Panc1 (cell line): Measurements from ENCODE around the gene NPR1. TPM values are rescaled to one million over a fixed set of nuclear protein-coding genes. Genes with fewer than 3 reads are reported as not detected.

ENCODE experiments used
- ATAC-seq: fragments of 200-7000 bp; cut with Tn5 transposase; 2 replicates; pipeline ENCODE4 v1.9.1; 2020; ENCODE audit warnings: mild to moderate bottlenecking, moderate library complexity
- BruUV-seq: library from RNA; stranded (reverse); fragments of 400-500 nt; replicated peaks from 2 replicates; lab custom pipeline; 2021; lab: Mats Ljungman, UMichigan
- CTCF ChIA-PET: fragments of 300-600 bp; sonication (Branson Sonifier 250); formaldehyde crosslinking; loops from one replicate; lab custom pipeline; 2022; ENCODE audit warnings: antibody characterized with exemption; lab: Charles Lee
- POLR2A ChIA-PET: fragments of 300-600 bp; sonication (Branson Sonifier 250); formaldehyde crosslinking; loops from one replicate; lab custom pipeline; 2022; ENCODE audit warnings: antibody characterized with exemption; lab: Charles Lee
- DNase-seq: peaks from one replicate; pipeline ENCODE4 v3.0.0-alpha.2; 2010; ENCODE audit warnings: low read depth, low spot score
- H3K27ac ChIP-seq: 2 replicates; pipeline ENCODE4 v1.5.1; 2011; ENCODE audit warnings: mild to moderate bottlenecking, low read length, inconsistent platforms
- H3K27me3 ChIP-seq: fragments of 200-500 bp; sonication (Bioruptor generic); 2 replicates; pipeline ENCODE4 v1.6.0; 2014; ENCODE audit warnings: low read length, inconsistent platforms; ENCODE audit not compliant: control insufficient read depth, insufficient read depth
- H3K36me3 ChIP-seq: fragments of 200-500 bp; sonication (Bioruptor generic); 2 replicates; pipeline ENCODE4 v1.5.1; 2014; ENCODE audit warnings: inconsistent platforms, mild to moderate bottlenecking, low read length, moderate library complexity; ENCODE audit not compliant: control insufficient read depth, insufficient read depth
- H3K4me1 ChIP-seq: 2 replicates; pipeline ENCODE4 v1.5.1; 2011; ENCODE audit warnings: inconsistent platforms, mild to moderate bottlenecking, low read length, moderate library complexity; ENCODE audit not compliant: control insufficient read depth, insufficient read depth
- H3K4me3 ChIP-seq, 2 experiments: 2 replicates each; pipeline ENCODE4 v1.5.1; 2011 to 2012; ENCODE audit warnings: low read depth in 2 of 2, low read length in 2 of 2, mild to moderate bottlenecking in 2 of 2, inconsistent platforms in 1 of 2, moderate library complexity in 1 of 2
- H3K9me3 ChIP-seq: fragments of 200-500 bp; sonication (Bioruptor generic); 2 replicates; pipeline ENCODE4 v1.5.1; 2014; ENCODE audit warnings: low read depth, mild to moderate bottlenecking, inconsistent platforms, low read length, moderate library complexity; ENCODE audit not compliant: control insufficient read depth, insufficient read depth
- POLR2AphosphoS5 ChIP-seq: IDR thresholded peaks from 2 replicates; pipeline ENCODE4 v1.6.1; 2012; ENCODE audit warnings: mild to moderate bottlenecking, low read depth, low read length, moderate library complexity
- SIN3A ChIP-seq: IDR thresholded peaks from 2 replicates; pipeline ENCODE4 v1.6.1; 2012; ENCODE audit warnings: low read depth, mild to moderate bottlenecking, low read length, moderate library complexity, borderline replicate concordance; ENCODE audit not compliant: insufficient read depth
- TCF7L2 ChIP-seq: IDR thresholded peaks from 2 replicates; pipeline ENCODE4 v1.6.1; 2011; ENCODE audit warnings: mild to moderate bottlenecking, low read depth, low read length, inconsistent platforms
- in situ Hi-C: cut with HindIII; loops from 2 replicates; pipeline ENCODE4 v1.10.0; 2016; ENCODE audit warnings: low sequenced_read_pairs, low pct_unique_long_range_greater_than_20kb
- intact Hi-C: fragments of 100-400 bp; cut with micrococcal nuclease; formaldehyde crosslinking; loops from one replicate; pipeline ENCODE4 v1.10.0; 2022; ENCODE audit not compliant: unreplicated experiment
- total RNA-seq: library from RNA; stranded (reverse); gene quantifications from one replicate; pipeline ENCODE4 v1.2.1, GENCODE V29; 2021; ENCODE audit not compliant: unreplicated experiment
- TF ChIP-seq, protein P1 (sequence below), 2 experiments: IDR thresholded peaks; 2 replicates each; pipeline ENCODE4 v1.6.1; 2011 to 2012; ENCODE audit warnings: low read depth in 2 of 2, control low read depth in 1 of 2, low read length in 1 of 2, mild to moderate bottlenecking in 1 of 2, moderate library complexity in 1 of 2; ENCODE audit not compliant: insufficient read depth in 1 of 2
- TF ChIP-seq, protein P2 (sequence below): fragments of 450-650 bp; IDR thresholded peaks from 2 replicates; pipeline ENCODE4 v1.5.1; 2017; ENCODE audit warnings: mild to moderate bottlenecking

The NPR1 gene
- total RNA-seq, 1 experiment from 2014 or later, result 0.36 TPM

DNA sequence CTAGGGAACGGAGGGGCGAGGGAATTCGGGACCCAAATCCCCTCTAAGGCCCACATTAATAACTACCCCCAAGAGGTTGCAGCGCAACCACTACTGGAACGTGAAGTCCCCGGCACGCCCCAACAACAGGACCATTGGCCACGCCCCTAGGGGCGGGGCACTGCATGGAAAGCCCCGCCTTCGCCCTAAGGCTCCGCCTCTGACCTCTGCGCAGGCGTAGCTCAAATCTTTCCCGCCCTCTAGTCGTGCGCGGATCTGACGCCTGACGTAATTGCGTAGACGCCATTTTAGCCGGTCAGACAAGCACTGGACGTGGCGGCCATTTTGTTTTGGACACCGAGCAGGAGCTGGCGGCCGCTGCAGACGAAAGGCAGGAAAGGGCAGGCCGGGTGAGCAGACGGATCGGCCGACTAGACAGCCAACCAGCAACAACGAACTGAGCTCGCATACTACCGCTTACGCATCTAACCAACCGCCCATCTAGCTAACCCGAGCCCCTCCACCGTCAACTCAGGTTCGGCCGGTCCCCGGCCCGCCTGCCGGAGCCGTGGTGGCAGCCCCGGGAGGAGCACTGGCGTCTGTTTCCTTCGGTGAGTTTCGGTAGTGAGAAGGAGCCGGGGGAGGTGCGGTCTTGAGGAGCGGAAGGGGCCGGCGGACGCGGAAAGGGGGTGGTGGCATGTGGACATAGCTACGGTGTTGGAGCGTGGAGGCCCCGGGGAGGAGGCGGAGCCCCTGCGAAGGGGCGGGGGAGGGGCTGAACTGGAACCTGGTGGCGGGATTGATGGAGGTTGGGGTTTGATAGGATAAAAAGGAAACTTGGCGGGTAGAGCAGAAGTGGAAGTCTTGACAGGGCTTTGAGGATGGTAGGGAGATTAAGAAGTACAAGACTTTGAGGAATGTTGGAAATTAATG is 44.5 kb upstream of the NPR1 start, which contains the start of gene CHTOP:
Gene CHTOP (plus strand): TSS at position 313 of the 912 bp plus-strand sequence. CDS start 2,523 bp downstream, outside the sequence.
- in situ Hi-C loops, result no loop called here
- BruUV-seq, result TSS peak; percentile 83
- ChIA-PET CTCF (interaction anchor here (0.6 to 1.6 kb wide), 6 partner anchors 21 to 123 kb away, joined by 4 to 7 read pairs (median 5); partner anchors contain the start of gene S100A16), POLR2A (interaction anchor here (0.6 to 1.6 kb wide), 13 partner anchors 9 to 119 kb away, joined by 3 to 6 read pairs (median 3); partner anchors contain the start of gene S100A14)
- intact Hi-C loops, result no loop called here
- peaks cover 17% of the 10 kb centered on the region for H3K4me1 ChIP-seq
- peaks cover 21% of the 10 kb centered on the region for H3K36me3 ChIP-seq
- ATAC-seq (peak; percentile 95), DNase-seq (peak; percentile 97)
- H3K9me3 ChIP-seq, result no peaks in the 10 kb centered on the region
- peak; percentile 89 for TF ChIP-seq POLR2AphosphoS5
- TF ChIP-seq, protein P1, sequence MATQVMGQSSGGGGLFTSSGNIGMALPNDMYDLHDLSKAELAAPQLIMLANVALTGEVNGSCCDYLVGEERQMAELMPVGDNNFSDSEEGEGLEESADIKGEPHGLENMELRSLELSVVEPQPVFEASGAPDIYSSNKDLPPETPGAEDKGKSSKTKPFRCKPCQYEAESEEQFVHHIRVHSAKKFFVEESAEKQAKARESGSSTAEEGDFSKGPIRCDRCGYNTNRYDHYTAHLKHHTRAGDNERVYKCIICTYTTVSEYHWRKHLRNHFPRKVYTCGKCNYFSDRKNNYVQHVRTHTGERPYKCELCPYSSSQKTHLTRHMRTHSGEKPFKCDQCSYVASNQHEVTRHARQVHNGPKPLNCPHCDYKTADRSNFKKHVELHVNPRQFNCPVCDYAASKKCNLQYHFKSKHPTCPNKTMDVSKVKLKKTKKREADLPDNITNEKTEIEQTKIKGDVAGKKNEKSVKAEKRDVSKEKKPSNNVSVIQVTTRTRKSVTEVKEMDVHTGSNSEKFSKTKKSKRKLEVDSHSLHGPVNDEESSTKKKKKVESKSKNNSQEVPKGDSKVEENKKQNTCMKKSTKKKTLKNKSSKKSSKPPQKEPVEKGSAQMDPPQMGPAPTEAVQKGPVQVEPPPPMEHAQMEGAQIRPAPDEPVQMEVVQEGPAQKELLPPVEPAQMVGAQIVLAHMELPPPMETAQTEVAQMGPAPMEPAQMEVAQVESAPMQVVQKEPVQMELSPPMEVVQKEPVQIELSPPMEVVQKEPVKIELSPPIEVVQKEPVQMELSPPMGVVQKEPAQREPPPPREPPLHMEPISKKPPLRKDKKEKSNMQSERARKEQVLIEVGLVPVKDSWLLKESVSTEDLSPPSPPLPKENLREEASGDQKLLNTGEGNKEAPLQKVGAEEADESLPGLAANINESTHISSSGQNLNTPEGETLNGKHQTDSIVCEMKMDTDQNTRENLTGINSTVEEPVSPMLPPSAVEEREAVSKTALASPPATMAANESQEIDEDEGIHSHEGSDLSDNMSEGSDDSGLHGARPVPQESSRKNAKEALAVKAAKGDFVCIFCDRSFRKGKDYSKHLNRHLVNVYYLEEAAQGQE (IDR thresholded peaks at IDR 0.05; ENCODE audit: insufficient read depth in 1 of 2, low read depth in 2 of 2, low read length in 1 of 2), result no peak
- no peak; the same call in 1 of the 2 replicates for TF ChIP-seq TCF7L2
- peak; percentile 32; the same call in 1 of the 2 replicates for TF ChIP-seq SIN3A
- TF ChIP-seq, protein P2, sequence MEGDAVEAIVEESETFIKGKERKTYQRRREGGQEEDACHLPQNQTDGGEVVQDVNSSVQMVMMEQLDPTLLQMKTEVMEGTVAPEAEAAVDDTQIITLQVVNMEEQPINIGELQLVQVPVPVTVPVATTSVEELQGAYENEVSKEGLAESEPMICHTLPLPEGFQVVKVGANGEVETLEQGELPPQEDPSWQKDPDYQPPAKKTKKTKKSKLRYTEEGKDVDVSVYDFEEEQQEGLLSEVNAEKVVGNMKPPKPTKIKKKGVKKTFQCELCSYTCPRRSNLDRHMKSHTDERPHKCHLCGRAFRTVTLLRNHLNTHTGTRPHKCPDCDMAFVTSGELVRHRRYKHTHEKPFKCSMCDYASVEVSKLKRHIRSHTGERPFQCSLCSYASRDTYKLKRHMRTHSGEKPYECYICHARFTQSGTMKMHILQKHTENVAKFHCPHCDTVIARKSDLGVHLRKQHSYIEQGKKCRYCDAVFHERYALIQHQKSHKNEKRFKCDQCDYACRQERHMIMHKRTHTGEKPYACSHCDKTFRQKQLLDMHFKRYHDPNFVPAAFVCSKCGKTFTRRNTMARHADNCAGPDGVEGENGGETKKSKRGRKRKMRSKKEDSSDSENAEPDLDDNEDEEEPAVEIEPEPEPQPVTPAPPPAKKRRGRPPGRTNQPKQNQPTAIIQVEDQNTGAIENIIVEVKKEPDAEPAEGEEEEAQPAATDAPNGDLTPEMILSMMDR, result no peak
- H3K27ac ChIP-seq, result peak within 1 kb of the TSS; percentile 92
- H3K4me3 ChIP-seq, result peak within 1 kb of the TSS; percentile 75 to 93
- no peaks in the 10 kb centered on the region for H3K27me3 ChIP-seq

DNA sequence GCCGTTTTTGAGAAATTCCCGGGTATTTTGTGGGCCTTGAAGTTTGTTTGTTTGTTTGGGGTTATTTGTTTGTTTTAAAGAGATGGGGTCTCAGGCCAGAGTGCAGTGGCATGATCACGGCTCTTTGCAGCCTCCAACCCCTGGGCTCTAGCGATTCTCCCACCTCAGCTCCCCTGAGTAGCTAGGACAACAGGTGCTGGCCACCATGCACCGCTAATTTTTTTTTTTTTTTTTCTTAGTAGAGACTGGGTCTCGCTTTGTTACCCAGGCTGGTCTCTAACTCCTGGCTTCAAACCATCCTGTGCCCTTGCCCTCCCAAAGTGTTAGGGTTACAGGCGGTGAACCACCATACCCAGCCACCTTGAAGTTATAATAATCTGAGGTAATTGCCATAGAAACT is 42.6 kb upstream of the NPR1 start:
- no peaks in the 10 kb centered on the region for H3K27me3 ChIP-seq
- intact Hi-C loops (no loop called here), in situ Hi-C loops (no loop called here)
- ChIA-PET CTCF (no interaction called here), POLR2A (no interaction called here)
- no TSS peak for BruUV-seq
- H3K27ac ChIP-seq, result peak overlapping the region; percentile 92
- peak overlapping the region; percentile 75 to 93 for H3K4me3 ChIP-seq
- peaks cover 15% of the 10 kb centered on the region for H3K4me1 ChIP-seq
- peaks cover 30% of the 10 kb centered on the region for H3K36me3 ChIP-seq
- TF ChIP-seq POLR2AphosphoS5 (no peak), SIN3A (no peak), TCF7L2 (no peak)
- TF ChIP-seq, protein P1 (IDR thresholded peaks at IDR 0.05; ENCODE audit: insufficient read depth in 1 of 2, low read depth in 2 of 2, low read length in 1 of 2), result no peak
- TF ChIP-seq, protein P2, result no peak
- no peaks in the 10 kb centered on the region for H3K9me3 ChIP-seq
- DNase-seq (no peak), ATAC-seq (no peak)
